WI38 (cell line): ENCODE measurements around the gene CHIT1.
"Not testable (repeated sequence)": the region's sequence is repeated elsewhere in the genome, so short reads cannot be mapped to it uniquely, and the experiment has no call there.

ENCODE experiments used
- H3K4me3 ChIP-seq: 2 replicates; pipeline ENCODE4 v1.5.1; 2011; ENCODE audit warnings: low read depth, mild to moderate bottlenecking, control low read depth, low read length
- CTCF ChIP-seq: IDR thresholded peaks from 2 replicates; pipeline ENCODE4 v1.5.1; 2012; ENCODE audit warnings: low read depth, mild to moderate bottlenecking, control low read depth, low read length

CHIT1 gene

GRCh38 chr1:203270448-203270847 is 41.0 kb upstream of the CHIT1 start:
- TF ChIP-seq CTCF, result no peak
- no peak overlapping the region for H3K4me3 ChIP-seq

- TF ChIP-seq CTCF, result no peak
- no peak overlapping the region for H3K4me3 ChIP-seq
These were observed 40.2 kb upstream of the CHIT1 start for GRCh38 chr1:203269654-203270020.

DNA sequence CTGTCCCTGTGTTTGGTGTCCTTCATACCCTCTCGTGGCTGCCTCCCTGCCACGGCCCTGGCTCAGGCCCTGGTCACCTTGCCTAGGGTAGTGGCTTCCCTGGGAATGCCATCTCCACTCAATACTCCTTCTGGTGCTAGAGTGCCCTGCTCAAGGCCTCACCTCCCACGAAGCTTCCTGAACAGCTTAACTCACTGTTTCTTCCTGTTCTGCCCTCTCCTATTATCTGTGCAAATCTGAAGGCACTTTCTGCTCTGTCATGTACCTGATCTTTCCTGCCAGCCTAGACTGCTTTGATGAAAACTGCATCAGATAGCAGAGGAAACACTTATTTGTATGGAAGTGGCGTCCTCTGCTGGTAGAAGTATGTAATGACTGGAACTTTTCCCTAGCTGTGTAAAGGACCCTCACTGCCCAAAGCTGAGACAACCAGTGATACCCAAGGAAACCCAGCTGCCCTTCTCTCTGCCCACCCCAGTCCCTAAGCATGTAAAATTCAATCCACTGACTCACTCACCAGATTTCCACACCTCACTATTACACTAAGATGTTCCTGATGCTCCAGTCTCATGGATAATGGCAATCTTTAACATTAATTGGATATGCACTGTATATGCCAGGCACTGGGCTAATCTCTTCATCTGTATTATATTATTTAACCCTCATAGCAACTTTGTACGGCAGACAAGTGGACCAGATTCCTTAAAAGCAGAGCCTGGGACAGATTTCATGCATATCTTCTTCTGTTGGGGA is 39.6 kb upstream of the CHIT1 start:
- H3K4me3 ChIP-seq, result no peak overlapping the region
- peak; percentile 77 for TF ChIP-seq CTCF

- TF ChIP-seq CTCF, result no peak
- peak overlapping the region; percentile 66; the same call in 1 of the 2 replicates for H3K4me3 ChIP-seq
These were observed 38.4 kb upstream of the CHIT1 start for GRCh38 chr1:203267912-203268311.

GRCh38 chr1:203267347-203267846 is 37.9 kb upstream of the CHIT1 start:
- peak overlapping the region; percentile 66 for H3K4me3 ChIP-seq
- TF ChIP-seq CTCF, result peak; percentile 83

DNA sequence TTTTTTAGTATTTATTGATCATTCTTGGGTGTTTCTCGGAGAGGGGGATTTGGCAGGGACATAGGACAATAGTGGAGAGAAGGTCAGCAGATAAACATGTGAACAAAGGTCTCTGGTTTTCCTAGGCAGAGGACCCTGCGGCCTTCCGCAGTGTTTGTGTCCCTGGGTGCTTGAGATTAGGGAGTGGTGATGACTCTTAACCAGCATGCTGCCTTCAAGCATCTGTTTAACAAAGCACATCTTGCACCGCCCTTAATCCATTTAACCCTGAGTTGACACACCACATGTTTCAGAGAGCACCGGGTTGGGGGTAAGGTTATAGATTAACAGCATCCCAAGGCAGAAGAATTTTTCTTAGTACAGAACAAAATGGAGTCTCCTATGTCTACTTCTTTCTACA is 36.7 kb upstream of the CHIT1 start:
- H3K4me3 ChIP-seq, result not testable (repeated sequence)

DNA sequence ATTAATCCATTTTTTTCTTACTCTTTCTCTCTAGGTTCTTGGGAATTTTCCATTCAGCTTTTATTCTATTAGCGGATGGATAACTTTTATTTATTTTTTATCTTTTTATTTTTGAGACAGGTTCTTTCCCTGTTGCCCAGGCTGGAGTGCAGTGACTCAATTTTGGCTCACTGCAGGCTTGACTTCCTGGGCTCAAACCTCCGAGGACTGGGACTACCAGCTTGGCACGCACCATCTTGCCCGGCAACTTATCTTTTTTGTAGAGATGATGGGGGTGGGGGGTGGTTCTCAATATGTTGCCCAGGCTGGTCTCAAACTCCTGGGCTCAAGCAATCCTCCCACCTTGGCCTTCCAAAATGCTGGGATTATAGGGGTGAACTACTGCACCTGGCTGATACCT is 36.1 kb upstream of the CHIT1 start:
- H3K4me3 ChIP-seq, result no peak overlapping the region
- no peak for TF ChIP-seq CTCF

GRCh38 chr1:203264052-203264501 is 34.6 kb upstream of the CHIT1 start:
- H3K4me3 ChIP-seq, result no peak overlapping the region
- no peak for TF ChIP-seq CTCF
